Stimulated activated CD4-positive, alpha-beta T cell treated with anti-CD3 and anti-CD28 coated beads, Interleukin-12 subunit alpha, Interleukin-12 subunit beta, amount 100 ng/mL, for 4 hours (primary cell): ENCODE results near the gene PRIMPOL.
"Not testable (repeated sequence)": the region's sequence is repeated elsewhere in the genome, so short reads cannot be mapped to it uniquely, and the experiment has no call there.

Experiments used
- DNase-seq: peaks from one replicate; pipeline ENCODE4 v3.0.0-alpha.2; 2020

The PRIMPOL gene

GRCh38 chr4:184641022-184641421 is 8.5 kb upstream of the PRIMPOL start:
- no peak for DNase-seq

DNA sequence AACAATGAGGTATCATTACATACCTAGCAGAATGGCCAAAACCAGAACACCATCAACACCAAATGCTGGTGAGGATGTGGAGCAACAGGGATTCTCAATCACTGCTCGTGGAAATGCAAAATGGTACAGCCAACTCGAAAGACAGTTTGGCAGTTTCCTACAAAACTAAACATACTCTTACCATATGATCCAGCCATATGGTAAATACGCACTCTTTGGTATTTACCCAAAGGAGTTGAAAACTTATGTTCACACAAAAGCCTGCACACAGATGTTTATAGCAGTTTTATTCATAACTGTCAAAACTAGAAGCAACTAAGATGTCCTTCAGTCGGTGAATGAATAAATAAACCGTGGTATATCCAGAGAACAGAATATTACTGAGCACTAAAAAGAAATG is 8.1 kb upstream of the PRIMPOL start:
- DNase-seq = no peak

- no peak for DNase-seq
These were observed 5.8 kb upstream of the PRIMPOL start for GRCh38 chr4:184643731-184644130.

GRCh38 chr4:184644553-184645307 is 4.8 kb upstream of the PRIMPOL start:
- DNase-seq = no peak

DNA sequence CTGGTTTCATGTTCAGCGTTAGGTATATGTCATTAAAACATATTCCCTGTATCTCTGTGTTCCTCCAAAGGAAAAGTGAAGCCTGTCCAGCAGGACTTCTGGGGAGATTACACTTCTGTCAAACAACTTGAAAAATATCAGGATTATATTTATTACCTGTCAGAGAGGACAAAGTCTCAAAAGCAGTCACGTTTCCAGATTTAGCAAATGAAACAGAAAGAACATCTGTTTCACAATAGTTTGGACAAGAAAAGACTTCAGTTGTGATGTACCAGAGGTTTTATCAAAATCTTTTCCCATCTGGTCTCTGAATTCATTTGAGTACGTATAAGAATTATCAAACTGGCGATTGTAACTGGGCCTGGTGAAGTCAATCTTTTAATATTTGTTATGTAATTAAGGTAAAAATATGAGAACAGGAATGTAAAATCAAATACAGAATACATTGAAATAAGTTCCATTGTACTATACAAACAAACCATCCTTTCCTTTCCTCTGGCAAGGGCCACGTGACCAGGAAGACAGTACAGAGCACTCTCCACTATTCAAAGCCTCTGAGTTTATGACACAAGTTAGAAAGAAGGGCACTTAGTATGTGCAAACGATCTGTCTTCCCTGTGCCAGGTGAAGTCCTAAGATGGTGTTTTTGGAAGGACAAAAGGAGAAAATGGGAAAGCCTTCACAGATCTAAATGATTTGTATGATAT is 3.5 kb upstream of the PRIMPOL start:
- no peak for DNase-seq

GRCh38 chr4:184647266-184648053 is 2.1 kb upstream of the PRIMPOL start:
- no peak for DNase-seq

GRCh38 chr4:184648054-184648312 is 1.6 kb upstream of the PRIMPOL start:
- DNase-seq = no peak

GRCh38 chr4:184648313-184649025 is 1.1 kb upstream of the PRIMPOL start:
- peak; percentile 39 for DNase-seq

- no peak for DNase-seq
These were observed 675 bp downstream of the PRIMPOL start for GRCh38 chr4:184649971-184650855.

DNA sequence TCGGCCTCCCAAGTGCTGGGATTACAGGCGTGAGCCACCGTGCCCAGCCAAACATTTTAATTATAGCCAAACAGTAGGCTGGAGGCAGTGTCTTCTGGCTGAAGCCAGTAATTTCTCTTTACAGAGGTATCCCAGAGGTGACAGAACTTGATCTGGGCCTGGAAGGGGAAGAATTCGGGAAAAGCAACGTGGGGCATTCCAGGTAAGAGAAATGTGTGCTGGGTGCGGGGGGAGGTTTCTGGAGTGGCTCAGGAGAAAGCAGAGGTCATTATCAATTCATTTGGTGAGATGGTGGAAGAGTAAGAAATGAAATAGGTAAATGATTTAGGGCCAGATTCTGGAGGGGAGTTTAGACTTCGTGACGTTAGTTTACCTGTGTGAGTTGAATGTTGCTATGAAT is 2.4 kb downstream of the PRIMPOL start:
- DNase-seq = no peak

DNA sequence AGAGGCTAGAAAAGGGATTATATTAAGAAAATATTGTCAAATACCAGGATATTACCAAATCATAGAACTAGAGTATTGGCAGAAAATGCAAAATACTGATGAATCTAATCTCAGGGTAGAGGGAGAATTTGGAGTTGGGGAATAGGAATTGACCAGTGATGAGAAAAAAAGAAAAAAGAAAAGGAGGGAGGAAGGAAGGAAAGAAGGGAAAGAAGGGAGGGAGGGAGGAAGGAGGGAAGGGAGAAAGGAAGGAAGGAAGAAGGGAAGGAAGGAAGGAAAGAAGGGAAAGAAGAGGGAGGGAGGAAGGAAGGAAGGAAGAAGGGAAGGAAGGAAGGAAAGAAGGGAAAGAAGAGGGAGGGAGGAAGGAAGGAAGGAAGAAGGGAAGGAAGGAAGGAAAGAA is 3.1 kb downstream of the PRIMPOL start:
- not testable (repeated sequence) for DNase-seq

DNA sequence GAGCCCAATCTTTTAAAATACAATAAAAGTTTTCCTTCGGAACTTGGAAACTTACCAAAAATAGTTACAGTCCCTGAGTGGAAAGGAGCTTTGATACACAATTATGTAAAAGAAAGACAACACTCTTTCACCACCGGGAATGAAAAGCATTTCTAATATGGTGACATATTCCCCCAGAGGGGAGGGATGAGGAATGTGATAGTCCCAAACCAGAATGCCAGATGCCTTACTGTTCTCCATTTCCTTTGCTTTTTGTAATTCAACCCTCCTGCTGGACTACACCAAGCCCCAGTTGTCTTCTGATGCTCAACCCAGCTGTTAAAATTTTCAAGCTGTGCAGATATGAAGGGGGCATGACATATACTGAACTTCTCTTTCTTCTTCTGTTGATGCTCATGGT is 4.1 kb downstream of the PRIMPOL start:
- DNase-seq = no peak

DNA sequence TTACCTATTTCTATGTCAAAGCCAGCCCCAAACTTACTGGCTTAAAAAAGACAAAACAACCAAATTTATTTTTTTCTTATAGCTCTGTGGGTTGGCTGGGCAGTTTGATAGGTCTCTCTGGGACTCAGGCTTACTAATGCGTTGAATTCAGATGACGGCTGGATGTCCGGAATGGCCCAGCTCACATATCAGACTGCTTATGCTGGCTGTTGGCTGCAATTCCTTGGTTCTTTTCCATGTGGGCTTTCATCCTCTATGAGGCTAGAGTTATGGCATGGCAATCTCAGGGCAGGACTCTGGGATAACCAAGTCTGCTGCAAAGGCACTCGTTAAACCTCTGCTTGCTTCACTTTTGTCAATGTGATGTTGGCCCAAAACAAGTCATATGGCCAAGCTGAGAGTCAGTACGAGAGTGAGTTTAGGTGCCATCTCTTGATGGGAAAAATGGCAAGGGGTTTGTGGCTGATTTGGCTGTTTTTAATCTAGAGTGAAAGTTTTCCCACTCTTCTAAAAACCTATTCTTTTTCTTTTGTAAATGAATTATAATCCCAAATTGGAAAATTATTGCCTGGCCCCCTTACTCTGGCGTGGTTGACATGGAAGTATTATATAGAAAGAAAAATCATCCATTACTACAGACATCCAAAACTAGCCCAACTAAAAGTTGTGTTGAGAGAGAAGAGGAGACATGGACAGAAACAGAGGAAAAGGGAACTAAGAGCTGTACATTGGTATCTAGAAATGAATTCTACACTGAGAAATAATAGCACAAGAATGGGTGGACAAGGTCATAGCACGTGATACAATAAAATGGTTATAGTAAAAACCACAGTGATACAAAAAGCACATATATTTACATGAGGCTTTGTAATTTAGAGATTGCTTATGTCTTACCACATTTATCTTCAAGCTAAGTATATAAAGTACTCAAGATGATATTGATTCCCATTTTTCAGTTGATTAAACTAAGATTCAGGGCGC is 6.6 kb downstream of the PRIMPOL start:
- DNase-seq = no peak

DNA sequence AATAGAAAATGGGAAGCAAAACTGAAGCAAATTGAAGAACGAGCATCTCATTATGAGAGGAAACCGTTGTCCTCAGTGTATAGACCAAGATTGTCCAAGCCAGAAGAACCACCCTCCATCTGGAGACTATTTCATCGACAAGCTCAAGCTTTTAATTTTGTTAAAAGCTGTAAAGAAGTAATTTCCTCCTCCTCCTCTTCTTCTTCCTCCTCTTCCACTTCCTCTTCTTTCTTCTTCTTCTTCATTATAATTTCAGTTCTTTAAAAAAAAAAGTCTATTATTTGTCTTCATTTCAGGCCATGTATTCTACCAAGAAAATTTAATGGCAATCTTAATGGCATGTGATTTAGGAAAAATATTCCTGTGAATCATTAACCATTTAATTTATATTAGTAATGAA is 7.6 kb downstream of the PRIMPOL start:
- no peak for DNase-seq

- not testable (repeated sequence) for DNase-seq
These were observed 8.3 kb downstream of the PRIMPOL start for GRCh38 chr4:184657820-184658219.

DNA sequence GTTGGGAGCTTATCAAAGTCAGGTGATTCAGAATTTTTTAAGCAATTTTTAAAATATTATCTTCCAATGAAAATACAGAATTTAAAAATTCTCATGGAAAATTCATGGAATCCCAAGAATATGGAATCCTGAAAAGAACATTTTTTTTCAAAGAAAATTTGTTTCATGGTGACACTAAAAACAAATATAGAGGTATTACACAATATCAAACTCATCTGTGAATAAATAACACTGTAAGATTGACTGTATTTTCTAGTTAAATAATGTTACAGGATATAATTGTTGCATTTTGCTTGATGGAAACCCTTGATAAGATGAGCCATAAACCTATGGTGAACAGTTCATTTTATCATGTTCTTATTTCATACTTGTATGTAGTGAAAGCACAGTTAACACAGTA is 11.4 kb downstream of the PRIMPOL start:
- no peak for DNase-seq

DNA sequence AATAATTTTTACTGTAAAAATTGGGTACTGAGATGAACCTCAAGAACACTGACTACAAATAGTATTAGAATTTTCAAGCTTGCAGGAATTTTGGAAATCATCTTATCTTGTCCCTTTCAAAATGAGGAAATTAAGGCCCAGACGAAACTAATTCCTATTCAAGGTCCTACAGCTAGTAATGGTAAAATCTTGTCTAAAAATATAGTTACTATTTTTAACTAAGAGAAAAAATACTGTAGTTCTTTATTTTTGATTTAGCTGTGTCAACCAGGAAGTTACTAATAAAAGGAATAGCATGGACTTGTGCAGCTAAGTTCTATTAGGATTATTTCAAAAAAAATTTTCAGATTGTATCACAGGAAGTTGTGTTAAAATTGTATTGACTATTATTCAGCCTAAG is 12.7 kb downstream of the PRIMPOL start:
- DNase-seq = no peak

DNA sequence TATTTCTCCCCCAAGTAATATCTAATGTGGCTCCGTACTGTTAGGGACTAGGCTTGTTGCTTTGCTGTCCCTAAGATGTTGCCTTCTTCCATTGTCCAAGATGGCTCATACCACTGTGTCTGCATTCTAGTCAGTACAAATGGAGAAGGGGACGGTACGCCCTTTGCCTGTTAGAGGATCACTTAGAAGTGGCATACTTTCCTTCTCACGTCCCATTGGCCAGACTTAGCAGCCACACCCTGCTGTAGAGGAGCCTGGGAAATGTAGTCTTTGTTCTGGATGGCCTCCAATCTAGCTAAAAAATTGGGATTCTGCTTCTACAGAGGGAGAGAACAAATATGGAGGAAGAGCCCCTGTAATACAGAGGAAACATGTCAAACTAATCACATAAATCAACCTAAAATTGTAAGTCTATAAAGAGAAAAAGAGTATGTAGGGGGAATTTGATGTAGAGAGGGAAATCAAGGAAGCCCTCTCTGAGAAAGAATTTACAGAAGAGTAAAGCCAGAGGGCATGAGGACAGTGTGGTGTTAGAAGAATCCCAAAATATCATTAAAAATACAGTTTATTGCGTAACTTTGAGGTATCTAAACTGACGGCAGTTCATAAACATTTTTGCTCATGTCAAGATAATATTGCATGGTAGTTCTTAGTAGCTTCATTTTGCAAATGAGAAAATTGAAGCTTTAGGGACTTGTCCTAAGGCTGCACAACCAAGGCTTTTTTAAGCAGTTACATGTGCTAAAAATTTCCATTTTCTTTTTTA is 15.1 kb downstream of the PRIMPOL start:
- no peak for DNase-seq

- DNase-seq = no peak
These were observed 17.1 kb downstream of the PRIMPOL start for GRCh38 chr4:184666670-184667069.

GRCh38 chr4:184668096-184668495 is 18.6 kb downstream of the PRIMPOL start:
- DNase-seq = no peak
